PFSK-1 (cell line): Measurements from ENCODE around the gene GLB1L3.

Source experiments
- FOXP2 ChIP-seq: optimal IDR thresholded peaks from 2 replicates; pipeline ENCODE3; 2011; ENCODE audit warnings: borderline replicate concordance, control low read depth, inconsistent platforms; ENCODE audit not compliant: insufficient read depth; ENCODE audit errors: extremely low read length, extremely low read depth
- POLR2AphosphoS5 ChIP-seq: IDR thresholded peaks from 2 replicates; pipeline ENCODE4 v1.6.1; 2012; ENCODE audit warnings: low read depth, mild to moderate bottlenecking, control low read depth, low read length, moderate library complexity
- REST ChIP-seq, 2 experiments: IDR thresholded peaks; 2 replicates each; pipeline versions ENCODE4 v1.6.1 to v1.8.0; 2011 to 2012; ENCODE audit warnings: low read depth in 2 of 2, low read length in 2 of 2, control low read depth in 1 of 2, inconsistent platforms in 1 of 2, mild to moderate bottlenecking in 1 of 2, moderate library complexity in 1 of 2; ENCODE audit not compliant: insufficient read depth in 1 of 2
- SIN3A ChIP-seq: IDR thresholded peaks from 2 replicates; pipeline ENCODE4 v1.6.1; 2012; ENCODE audit warnings: mild to moderate bottlenecking, low read length, moderate library complexity, borderline replicate concordance; ENCODE audit not compliant: insufficient read depth
- TAF1 ChIP-seq: IDR thresholded peaks from 2 replicates; pipeline ENCODE4 v1.6.1; 2012; ENCODE audit warnings: low read length, control low read depth, borderline replicate concordance; ENCODE audit not compliant: insufficient read depth

GLB1L3 gene

GRCh38 chr11:134248910-134249480 is 27.2 kb upstream of the GLB1L3 start:
- TF ChIP-seq REST (IDR thresholded peaks at IDR 0.05; ENCODE audit: insufficient read depth in 1 of 2, low read depth in 2 of 2, low read length in 2 of 2) = no peak
- no peak for TF ChIP-seq TAF1
- no peak for TF ChIP-seq POLR2AphosphoS5
- TF ChIP-seq FOXP2 = no peak
- no peak for TF ChIP-seq SIN3A

- TF ChIP-seq FOXP2 = no peak
- TF ChIP-seq TAF1 = no peak
- no peak for TF ChIP-seq POLR2AphosphoS5
- no peak for TF ChIP-seq REST (IDR thresholded peaks at IDR 0.05; ENCODE audit: insufficient read depth in 1 of 2, low read depth in 2 of 2, low read length in 2 of 2)
- TF ChIP-seq SIN3A = no peak
These were observed 25.9 kb upstream of the GLB1L3 start for GRCh38 chr11:134250246-134250645.

- TF ChIP-seq TAF1 (no peak), REST (IDR thresholded peaks at IDR 0.05; ENCODE audit: insufficient read depth in 1 of 2, low read depth in 2 of 2, low read length in 2 of 2) (no peak), POLR2AphosphoS5 (no peak), FOXP2 (no peak), SIN3A (no peak)
These were observed 25.5 kb upstream of the GLB1L3 start for GRCh38 chr11:134250675-134251074.

GRCh38 chr11:134252346-134253187 is 23.6 kb upstream of the GLB1L3 start:
- TF ChIP-seq FOXP2 (no peak), REST (IDR thresholded peaks at IDR 0.05; ENCODE audit: insufficient read depth in 1 of 2, low read depth in 2 of 2, low read length in 2 of 2) (peak; percentile 7 to 78; a peak in 2 of 4 replicates)
